Stimulated activated CD4-positive, alpha-beta T cell treated with anti-CD3 and anti-CD28 coated beads, Interleukin-12 subunit alpha, Interleukin-12 subunit beta, amount 100 ng/mL, for 24 hours (primary cell): ENCODE measurements around the gene MEIS1.

Source experiments
- DNase-seq, 2 experiments: peaks; one replicate each; pipeline ENCODE4 v3.0.0-alpha.2; 2020; ENCODE audit warnings: low read depth in 2 of 2

The MEIS1 gene

GRCh38 chr2:66580166-66581049, 145.5 kb downstream of the MEIS1 start:
- DNase-seq: no peak

DNA sequence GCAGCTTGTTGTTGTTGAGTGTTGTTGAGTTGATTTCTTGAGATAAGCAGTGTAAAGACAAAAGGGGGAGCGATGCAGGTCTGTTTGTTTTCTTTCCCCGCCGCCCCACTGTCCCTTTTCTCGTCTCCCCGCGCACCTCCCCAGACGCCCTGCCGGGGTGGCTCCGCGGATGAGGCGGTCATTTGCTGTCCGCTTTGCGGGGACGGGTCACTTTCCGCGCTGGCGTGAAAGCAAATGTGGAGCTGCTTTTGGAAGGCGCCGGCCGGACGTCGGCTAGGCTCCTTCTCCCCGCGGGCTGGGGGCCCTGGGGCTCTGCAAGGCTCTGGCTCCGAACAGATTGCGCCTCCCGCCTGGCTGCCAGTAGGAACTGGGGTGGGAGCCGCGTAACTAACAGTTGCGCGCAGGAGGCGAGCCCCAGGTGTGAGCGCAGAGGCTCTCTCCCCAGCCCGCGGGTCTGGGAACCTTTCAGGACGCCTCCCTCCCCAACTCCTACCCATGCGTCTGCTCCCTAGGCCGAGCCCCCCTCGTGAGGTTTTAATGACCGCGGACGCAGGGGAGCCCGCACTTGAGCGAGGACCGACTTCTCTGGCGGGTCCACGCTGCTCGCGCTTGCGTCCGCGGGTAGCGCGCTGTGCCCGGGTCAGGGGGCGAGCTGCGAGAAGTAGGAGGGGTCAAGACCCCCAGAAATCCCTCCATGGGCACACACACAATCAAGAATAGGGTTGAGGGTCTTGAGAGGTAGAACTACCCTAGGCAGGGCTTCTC, 146.6 kb downstream of the MEIS1 start:
- DNase-seq: no peak

- DNase-seq: no peak
These were observed 147.4 kb downstream of the MEIS1 start for GRCh38 chr2:66582104-66582986.

- no peak for DNase-seq
These were observed 148.3 kb downstream of the MEIS1 start for GRCh38 chr2:66582987-66583880.

- no peak for DNase-seq
These were observed 149.0 kb downstream of the MEIS1 start for GRCh38 chr2:66583881-66584280.

DNA sequence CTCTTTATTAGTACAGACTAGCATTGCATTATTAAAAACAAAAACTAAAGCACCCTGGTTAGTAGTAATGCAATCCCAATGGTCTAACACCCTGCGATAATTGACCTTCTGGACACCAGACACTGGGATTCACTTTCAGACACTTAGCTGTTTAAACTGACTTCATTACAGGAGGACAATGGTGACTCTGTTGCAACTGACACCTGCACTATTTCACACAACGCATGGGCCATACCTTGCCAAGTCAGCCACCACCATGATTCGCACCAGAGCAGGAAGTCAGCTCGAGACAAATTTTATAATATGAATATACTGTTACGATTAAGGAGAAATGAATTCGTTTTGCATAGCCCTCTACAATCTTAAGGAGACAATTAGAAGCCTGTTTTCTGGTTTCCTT, 150.7 kb downstream of the MEIS1 start:
- DNase-seq: no peak

DNA sequence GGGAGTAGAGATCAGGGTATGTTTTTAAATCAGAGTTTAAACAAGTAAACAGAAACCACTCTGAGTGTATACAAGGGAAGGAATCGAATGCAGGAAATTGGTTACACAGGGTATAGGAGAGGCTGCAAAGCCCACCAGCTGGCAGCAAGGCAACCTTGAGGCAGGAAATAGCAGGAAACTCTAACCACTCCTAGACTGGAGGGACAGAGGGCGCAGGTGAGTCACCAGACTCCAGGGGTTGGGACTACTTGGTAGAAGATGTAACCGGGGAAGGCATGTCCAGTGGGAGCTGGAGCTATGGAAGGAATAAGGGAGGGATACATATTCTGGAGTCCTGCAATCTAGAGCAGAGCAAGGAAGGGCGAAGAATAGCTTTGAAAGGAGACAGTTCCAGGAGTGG, 152.3 kb downstream of the MEIS1 start:
- no peak for DNase-seq

- no peak for DNase-seq
These were observed 159.1 kb downstream of the MEIS1 start for GRCh38 chr2:66594001-66594400.

GRCh38 chr2:66595556-66595955, 160.6 kb downstream of the MEIS1 start:
- no peak for DNase-seq

- DNase-seq: no peak
These were observed 161.3 kb downstream of the MEIS1 start for GRCh38 chr2:66596256-66596655.

- DNase-seq: no peak
These were observed 166.7 kb downstream of the MEIS1 start for GRCh38 chr2:66601624-66602023.

DNA sequence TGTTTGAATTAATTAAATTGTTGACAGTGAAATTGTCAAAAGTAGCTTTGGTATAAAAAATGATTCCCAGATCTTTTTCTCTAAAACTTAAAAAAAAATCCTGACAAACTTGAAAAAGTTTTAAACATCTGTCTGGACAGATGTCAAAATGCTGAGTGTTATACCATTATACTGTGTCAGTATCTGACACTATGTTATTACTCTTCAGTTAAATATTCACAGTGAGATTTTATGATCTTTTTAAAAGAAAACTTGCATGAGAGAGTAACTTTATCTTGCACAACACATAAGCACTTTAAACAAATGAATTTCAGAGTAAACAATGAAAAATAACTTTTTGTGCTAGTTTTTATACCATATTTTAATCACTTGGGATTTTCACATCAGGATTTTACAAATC, 167.4 kb downstream of the MEIS1 start:
- DNase-seq: no peak

DNA sequence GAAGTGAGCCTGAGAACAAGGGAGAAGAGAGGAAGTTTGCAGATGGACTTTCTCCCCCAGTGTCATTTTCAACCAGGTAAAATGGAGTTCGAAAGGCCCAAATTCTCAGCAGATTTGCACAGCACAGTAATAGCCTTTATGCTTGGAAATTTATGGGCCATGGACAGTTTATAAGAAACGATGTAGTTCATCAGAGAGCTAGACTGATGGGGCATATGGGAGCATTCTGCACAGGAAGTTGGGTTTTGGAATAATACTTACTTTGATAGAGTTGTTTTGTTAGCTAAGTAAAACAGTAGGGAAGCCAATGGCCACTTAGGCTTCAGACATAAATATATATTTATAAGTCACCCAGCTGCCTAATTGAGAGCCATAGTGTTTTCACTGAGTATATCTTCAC, 169.4 kb downstream of the MEIS1 start:
- no peak for DNase-seq

GRCh38 chr2:66604976-66605375, 170.1 kb downstream of the MEIS1 start:
- no peak for DNase-seq

DNA sequence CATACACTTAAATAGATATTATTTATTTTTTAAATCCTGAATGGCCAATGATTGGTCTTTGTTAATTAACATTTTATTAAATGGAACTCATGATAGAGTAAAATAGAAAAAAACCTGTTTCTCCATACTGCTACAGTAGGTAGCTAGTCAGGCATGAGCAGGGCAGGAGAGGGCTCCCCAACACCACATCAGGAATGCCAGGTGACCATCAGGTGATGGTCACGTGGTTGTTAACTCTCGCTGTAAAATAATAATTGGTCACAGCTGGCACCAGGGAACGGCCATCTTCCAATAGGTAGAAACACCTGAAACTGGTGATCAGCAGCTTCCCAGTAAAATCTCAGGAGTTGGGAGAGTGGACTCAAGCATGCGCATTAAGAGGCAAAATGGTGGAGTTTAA, 172.2 kb downstream of the MEIS1 start:
- no peak for DNase-seq
